HPDE6-E6E7 (cell line): ENCODE measurements around the gene TTLL9.
"Not testable (repeated sequence)": the region's sequence is repeated elsewhere in the genome, so short reads cannot be mapped to it uniquely, and the experiment has no call there.

Source experiments
- DNase-seq: peaks from one replicate; pipeline ENCODE4 v3.0.0; 2011; ENCODE audit warnings: missing footprints; ENCODE audit errors: extremely low spot score

TTLL9 gene

GRCh38 chr20:31918466-31919105, 48.2 kb downstream of the TTLL9 start:
- DNase-seq = no peak

GRCh38 chr20:31919410-31920155, 49.1 kb downstream of the TTLL9 start:
- no peak for DNase-seq

- DNase-seq = no peak
These were observed 49.9 kb downstream of the TTLL9 start for GRCh38 chr20:31920275-31920855.

- not testable (repeated sequence) for DNase-seq
These were observed 51.0 kb downstream of the TTLL9 start for GRCh38 chr20:31921480-31921879.

- no peak for DNase-seq
These were observed 51.7 kb downstream of the TTLL9 start for GRCh38 chr20:31922181-31922580.

GRCh38 chr20:31922588-31922987, 52.2 kb downstream of the TTLL9 start:
- DNase-seq = no peak

GRCh38 chr20:31923388-31924331, 53.2 kb downstream of the TTLL9 start:
- no peak for DNase-seq

- DNase-seq = no peak
These were observed 54.1 kb downstream of the TTLL9 start for GRCh38 chr20:31924561-31924960.

- no peak for DNase-seq
These were observed 55.2 kb downstream of the TTLL9 start for GRCh38 chr20:31925631-31926030.

GRCh38 chr20:31926493-31926892, 56.1 kb downstream of the TTLL9 start:
- DNase-seq = no peak

- DNase-seq = no peak
These were observed 57.3 kb downstream of the TTLL9 start for GRCh38 chr20:31927627-31928159.

- not testable (repeated sequence) for DNase-seq
These were observed 59.2 kb downstream of the TTLL9 start for GRCh38 chr20:31929631-31930030.

- DNase-seq = no peak
These were observed 60.3 kb downstream of the TTLL9 start for GRCh38 chr20:31930779-31931178.

- peak; percentile 51 for DNase-seq
These were observed 63.3 kb downstream of the TTLL9 start for GRCh38 chr20:31933698-31934097.

GRCh38 chr20:31934491-31934890, 64.1 kb downstream of the TTLL9 start:
- no peak for DNase-seq

GRCh38 chr20:31934968-31935764, 64.7 kb downstream of the TTLL9 start:
- no peak for DNase-seq

GRCh38 chr20:31936420-31936819, 66.0 kb downstream of the TTLL9 start:
- no peak for DNase-seq

- no peak for DNase-seq
These were observed 67.4 kb downstream of the TTLL9 start for GRCh38 chr20:31937820-31938219.

GRCh38 chr20:31939661-31940060, 69.2 kb downstream of the TTLL9 start:
- no peak for DNase-seq

- DNase-seq = no peak
These were observed 72.6 kb downstream of the TTLL9 start for GRCh38 chr20:31943052-31943471.

- no peak for DNase-seq
These were observed 74.9 kb downstream of the TTLL9 start for GRCh38 chr20:31945319-31945718.
